GM21526 (cell line): Measurements from ENCODE around the gene TSC2.
"Not testable (repeated sequence)": the region's sequence is repeated elsewhere in the genome, so short reads cannot be mapped to it uniquely, and the experiment has no call there.

ENCODE experiments used
- ATAC-seq: cut with Tn5 transposase; IDR thresholded peaks from one replicate; pipeline ENCODE4 v1.9.1; 2021; ENCODE audit warnings: moderate library complexity; ENCODE audit not compliant: unreplicated experiment, low FRiP score

Gene TSC2

GRCh38 chr16:2009791-2010510 lies 37.8 kb upstream of the TSC2 start, which contains the start of gene ZNF598:
Gene ZNF598 (minus strand): TSS chr16:2009821.
- peak; percentile 58 for ATAC-seq

GRCh38 chr16:2011726-2012125 lies 36.1 kb upstream of the TSC2 start:
- not testable (repeated sequence) for ATAC-seq

- no peak for ATAC-seq
Observed at GRCh38 chr16:2013527-2013926, 34.3 kb upstream of the TSC2 start.

GRCh38 chr16:2015117-2015946 lies 32.5 kb upstream of the TSC2 start:
- no peak for ATAC-seq

- no peak for ATAC-seq
Observed at GRCh38 chr16:2015947-2016208, 31.9 kb upstream of the TSC2 start.

- ATAC-seq = no peak
Observed at GRCh38 chr16:2016407-2016922, 31.3 kb upstream of the TSC2 start.

GRCh38 chr16:2019518-2019920 lies 28.3 kb upstream of the TSC2 start, which contains the start of gene NPW:
Gene NPW (plus strand): TSS chr16:2019785.
- ATAC-seq = no peak

GRCh38 chr16:2019921-2020831 lies 27.6 kb upstream of the TSC2 start:
- no peak for ATAC-seq

- no peak for ATAC-seq
Observed at GRCh38 chr16:2022723-2023091, 25.1 kb upstream of the TSC2 start.

GRCh38 chr16:2023092-2024031 lies 24.4 kb upstream of the TSC2 start:
- peak; percentile 69 for ATAC-seq

- ATAC-seq = no peak
Observed at GRCh38 chr16:2024032-2024420, 23.8 kb upstream of the TSC2 start.

GRCh38 chr16:2025251-2025650 lies 22.5 kb upstream of the TSC2 start:
- ATAC-seq = no peak

GRCh38 chr16:2025878-2026460 lies 21.8 kb upstream of the TSC2 start:
- no peak for ATAC-seq

- no peak for ATAC-seq
Observed at GRCh38 chr16:2026461-2027023, 21.2 kb upstream of the TSC2 start, which contains the start of gene NHERF2. Gene NHERF2 (plus strand): TSS chr16:2026902. CDS start chr16:2027006, 104 bp downstream.

GRCh38 chr16:2027024-2028010 lies 20.5 kb upstream of the TSC2 start:
- ATAC-seq = no peak

- no peak for ATAC-seq
Observed at GRCh38 chr16:2028146-2028545, 19.6 kb upstream of the TSC2 start.

GRCh38 chr16:2028620-2029220 lies 19.1 kb upstream of the TSC2 start:
- no peak for ATAC-seq
